Measurements from ENCODE around the gene FRG1.
"Not testable (repeated sequence)": the region's sequence is repeated elsewhere in the genome, so short reads cannot be mapped to it uniquely, and the experiment has no call there.

DNA sequence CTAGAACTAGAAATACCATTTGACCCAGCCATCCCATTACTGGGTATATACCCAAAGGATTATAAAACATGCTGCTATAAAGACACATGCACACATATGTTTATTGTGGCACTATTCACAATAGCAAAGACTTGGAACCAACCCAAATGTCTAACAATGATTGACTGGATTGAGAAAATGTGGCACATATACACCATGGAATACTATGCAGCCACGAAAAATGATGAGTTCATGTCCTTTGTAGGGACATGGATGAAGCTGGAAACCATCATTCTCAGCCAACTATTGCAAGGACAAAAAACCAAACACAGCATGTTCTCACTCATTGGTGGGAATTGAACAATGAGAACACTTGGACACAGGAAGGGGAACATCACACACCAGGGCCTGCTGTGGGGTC, 28.6 kb downstream of the FRG1 start:
- TF ChIP-seq, protein P1, sequence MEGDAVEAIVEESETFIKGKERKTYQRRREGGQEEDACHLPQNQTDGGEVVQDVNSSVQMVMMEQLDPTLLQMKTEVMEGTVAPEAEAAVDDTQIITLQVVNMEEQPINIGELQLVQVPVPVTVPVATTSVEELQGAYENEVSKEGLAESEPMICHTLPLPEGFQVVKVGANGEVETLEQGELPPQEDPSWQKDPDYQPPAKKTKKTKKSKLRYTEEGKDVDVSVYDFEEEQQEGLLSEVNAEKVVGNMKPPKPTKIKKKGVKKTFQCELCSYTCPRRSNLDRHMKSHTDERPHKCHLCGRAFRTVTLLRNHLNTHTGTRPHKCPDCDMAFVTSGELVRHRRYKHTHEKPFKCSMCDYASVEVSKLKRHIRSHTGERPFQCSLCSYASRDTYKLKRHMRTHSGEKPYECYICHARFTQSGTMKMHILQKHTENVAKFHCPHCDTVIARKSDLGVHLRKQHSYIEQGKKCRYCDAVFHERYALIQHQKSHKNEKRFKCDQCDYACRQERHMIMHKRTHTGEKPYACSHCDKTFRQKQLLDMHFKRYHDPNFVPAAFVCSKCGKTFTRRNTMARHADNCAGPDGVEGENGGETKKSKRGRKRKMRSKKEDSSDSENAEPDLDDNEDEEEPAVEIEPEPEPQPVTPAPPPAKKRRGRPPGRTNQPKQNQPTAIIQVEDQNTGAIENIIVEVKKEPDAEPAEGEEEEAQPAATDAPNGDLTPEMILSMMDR (IDR thresholded peaks at IDR 0.05): not testable (repeated sequence)
- not testable (repeated sequence) for TF ChIP-seq ZFX (IDR thresholded peaks at IDR 0.05; ENCODE audit: borderline replicate concordance)

Measured in 22Rv1 (cell line).